OCI-LY7 (cell line): ENCODE results near the gene PDK2. TPM values are rescaled to one million over a fixed set of nuclear protein-coding genes. Genes with fewer than 3 reads are reported as not detected.

Experiments
- BruUV-seq: library from RNA; stranded (reverse); fragments of 400-500 nt; replicated peaks from 2 replicates; lab custom pipeline; 2021; lab: Mats Ljungman, UMichigan
- CTCF ChIA-PET: fragments of 300-600 bp; sonication (Branson Sonifier 250); formaldehyde crosslinking; loops from one replicate; lab custom pipeline; 2022; ENCODE audit warnings: antibody characterized with exemption; ENCODE audit not compliant: unreplicated experiment; lab: Charles Lee
- POLR2A ChIA-PET: fragments of 300-600 bp; sonication (Branson Sonifier 250); formaldehyde crosslinking; loops from one replicate; lab custom pipeline; 2022; ENCODE audit warnings: antibody characterized with exemption; lab: Charles Lee
- DNase-seq: peaks from one replicate; pipeline ENCODE4 v3.0.0-alpha.2; 2015; ENCODE audit warnings: low spot score
- H2AFZ ChIP-seq: fragments of 200-600 bp; sonication (generic), shearing (Covaris generic); 2 replicates; pipeline ENCODE4 v1.6.1; 2014; ENCODE audit warnings: mild to moderate bottlenecking, antibody characterized with exemption, low read length, moderate library complexity
- H3K27ac ChIP-seq: fragments of 200-600 bp; sonication (generic); 2 replicates; pipeline ENCODE4 v1.5.1; 2014; ENCODE audit warnings: mixed run types, low read depth, mild to moderate bottlenecking, moderate library complexity, low read length, inconsistent platforms; ENCODE audit not compliant: poor library complexity, severe bottlenecking
- H3K36me3 ChIP-seq: fragments of 200-600 bp; sonication (generic); 2 replicates; pipeline ENCODE4 v1.6.1; 2014; ENCODE audit warnings: mild to moderate bottlenecking, antibody characterized with exemption, low read length, moderate library complexity, mixed read lengths; ENCODE audit not compliant: insufficient read depth
- H3K4me1 ChIP-seq: fragments of 200-600 bp; sonication (generic); 2 replicates; pipeline ENCODE4 v1.5.1; 2014; ENCODE audit warnings: mild to moderate bottlenecking, low read length; ENCODE audit not compliant: insufficient read depth, poor library complexity, severe bottlenecking
- H3K4me2 ChIP-seq: fragments of 200-600 bp; sonication (generic); 2 replicates; pipeline ENCODE4 v1.6.1; 2014; ENCODE audit warnings: mild to moderate bottlenecking, low read length
- H3K4me3 ChIP-seq: fragments of 200-600 bp; sonication (generic); 2 replicates; pipeline ENCODE4 v1.5.1; 2014; ENCODE audit warnings: mild to moderate bottlenecking, low read depth, low read length; ENCODE audit not compliant: poor library complexity, severe bottlenecking
- H3K79me2 ChIP-seq: fragments of 200-600 bp; sonication (generic); 2 replicates; pipeline ENCODE4 v1.6.1; 2016; ENCODE audit warnings: low read depth, mild to moderate bottlenecking, low read length, moderate library complexity, mixed read lengths; ENCODE audit not compliant: insufficient read depth
- H3K9me2 ChIP-seq: fragments of 200-600 bp; sonication (generic); 2 replicates; pipeline ENCODE4 v1.6.1; 2016; ENCODE audit warnings: mild to moderate bottlenecking, low read length, mixed read lengths; ENCODE audit not compliant: insufficient read depth
- H3K9me3 ChIP-seq: fragments of 200-600 bp; sonication (generic); 2 replicates; pipeline ENCODE4 v1.6.1; 2014; ENCODE audit warnings: mild to moderate bottlenecking, mixed run types, low read length, mixed read lengths
- H4K20me1 ChIP-seq: fragments of 200-600 bp; sonication (generic); 2 replicates; pipeline ENCODE4 v1.6.1; 2014; ENCODE audit warnings: mild to moderate bottlenecking, antibody characterized with exemption, low read length, moderate library complexity, mixed read lengths; ENCODE audit not compliant: insufficient read depth
- CTCF ChIP-seq: fragments of 200-600 bp; sonication (generic); conservative IDR thresholded peaks from 2 replicates; pipeline ENCODE4 v1.5.1; 2014; ENCODE audit warnings: mild to moderate bottlenecking, antibody characterized with exemption, low read length, moderate library complexity, mixed read lengths
- EZH2phosphoT487 ChIP-seq: fragments of 200-600 bp; sonication (generic); IDR thresholded peaks from 2 replicates; pipeline ENCODE4 v1.6.1; 2018; ENCODE audit warnings: low read depth, borderline replicate concordance, mild to moderate bottlenecking, mixed run types, antibody characterized with exemption, low read length, moderate library complexity, mixed read lengths
- intact Hi-C: fragments of 100-400 bp; cut with micrococcal nuclease; formaldehyde crosslinking; loops from one replicate; pipeline ENCODE4 v1.10.0; 2022; ENCODE audit not compliant: unreplicated experiment
- total RNA-seq, 2 experiments: library from RNA; depleted of rRNA in 1 of 2; stranded (reverse); fragments of >200 nt in 1 of 2; shearing (Covaris generic) in 1 of 2; gene quantifications; 2 replicates each; pipeline ENCODE4 v1.2.3, GENCODE V29; 2014 to 2022

PDK2 gene
- total RNA-seq, 2 experiments from 2014 or later: 21.8 to 27.7 TPM

GRCh38 chr17:50109785-50110184 is 14.6 kb downstream of the PDK2 start:
- H3K9me3 ChIP-seq: no peaks in the 10 kb centered on the region
- intact Hi-C loops: no loop called here
- H3K9me2 ChIP-seq: no peaks in the 10 kb centered on the region
- TF ChIP-seq CTCF (no peak), EZH2phosphoT487 (no peak)
- no peak for DNase-seq
- H3K79me2 ChIP-seq: no peaks in the 10 kb centered on the region
- H3K4me1 ChIP-seq: no peaks in the 10 kb centered on the region
- CTCF ChIA-PET: no interaction called here
- no peak overlapping the region for H3K4me3 ChIP-seq
- H3K36me3 ChIP-seq: no peaks in the 10 kb centered on the region
- H3K4me2 ChIP-seq: no peak overlapping the region
- no peaks in the 10 kb centered on the region for H4K20me1 ChIP-seq
- H3K27ac ChIP-seq: no peak overlapping the region
- no peak overlapping the region for H2AFZ ChIP-seq
- POLR2A ChIA-PET: interaction anchor here (0.5 kb wide), 1 partner anchor 717 kb away, joined by 5 read pairs; no protein-coding TSS in a partner anchor
- no TSS peak for BruUV-seq

GRCh38 chr17:50110591-50111349 is 15.6 kb downstream of the PDK2 start:
- no peak overlapping the region for H2AFZ ChIP-seq
- H3K79me2 ChIP-seq: no peaks in the 10 kb centered on the region
- no peak overlapping the region for H3K27ac ChIP-seq
- H3K36me3 ChIP-seq: no peaks in the 10 kb centered on the region
- H3K4me3 ChIP-seq: no peak overlapping the region
- no peaks in the 10 kb centered on the region for H4K20me1 ChIP-seq
- BruUV-seq: no TSS peak
- no peaks in the 10 kb centered on the region for H3K9me2 ChIP-seq
- intact Hi-C loops: no loop called here
- CTCF ChIA-PET: no interaction called here
- no peak overlapping the region for H3K4me2 ChIP-seq
- POLR2A ChIA-PET: no interaction called here
- DNase-seq: no peak
- TF ChIP-seq EZH2phosphoT487 (no peak), CTCF (no peak)
- no peaks in the 10 kb centered on the region for H3K4me1 ChIP-seq
- H3K9me3 ChIP-seq: no peaks in the 10 kb centered on the region
